DMS53 (cell line): ENCODE measurements around the gene HOXC9.

Experiments used
- DNase-seq: peaks from one replicate; lab custom pipeline; 2025; lab: John Stamatoyannopoulos, UW

HOXC9 gene

GRCh38 chr12:54000116-54001114, at the start of gene HOXC9:
Gene HOXC9 (plus strand): TSS chr12:54000161. CDS start chr12:54000189, 28 bp downstream.
- peak; percentile 35 for DNase-seq

- DNase-seq, result no peak
Observed at GRCh38 chr12:53950437-53950773, 49.6 kb upstream of the HOXC9 start.

GRCh38 chr12:53950789-53951576, 49.0 kb upstream of the HOXC9 start:
- no peak for DNase-seq

- no peak for DNase-seq
Observed at GRCh38 chr12:53951577-53952334, 48.2 kb upstream of the HOXC9 start.

GRCh38 chr12:53952335-53952694, 47.6 kb upstream of the HOXC9 start:
- no peak for DNase-seq

- DNase-seq, result no peak
Observed at GRCh38 chr12:53952871-53953734, 46.9 kb upstream of the HOXC9 start.

- DNase-seq, result no peak
Observed at GRCh38 chr12:53953831-53954693, 45.9 kb upstream of the HOXC9 start.

GRCh38 chr12:53954694-53955035, 45.3 kb upstream of the HOXC9 start, which contains the start of gene HOXC12:
Gene HOXC12 (plus strand): TSS chr12:53954903. CDS start chr12:53954930, 27 bp downstream.
- no peak for DNase-seq

GRCh38 chr12:53955036-53955775, 44.8 kb upstream of the HOXC9 start:
- no peak for DNase-seq

- no peak for DNase-seq
Observed at GRCh38 chr12:53955776-53956250, 44.1 kb upstream of the HOXC9 start.

- DNase-seq, result no peak
Observed at GRCh38 chr12:53956251-53956887, 43.6 kb upstream of the HOXC9 start.

GRCh38 chr12:53956914-53957536, 42.9 kb upstream of the HOXC9 start:
- no peak for DNase-seq

GRCh38 chr12:53958128-53958527, 41.8 kb upstream of the HOXC9 start:
- DNase-seq, result no peak

- DNase-seq, result no peak
Observed at GRCh38 chr12:53959314-53959713, 40.6 kb upstream of the HOXC9 start.

- no peak for DNase-seq
Observed at GRCh38 chr12:53960187-53961024, 39.6 kb upstream of the HOXC9 start.

- no peak for DNase-seq
Observed at GRCh38 chr12:53961025-53961761, 38.8 kb upstream of the HOXC9 start.

GRCh38 chr12:53963005-53963404, 37.0 kb upstream of the HOXC9 start:
- DNase-seq, result no peak
